ENCODE results near the gene SGCD.

Gene SGCD

DNA sequence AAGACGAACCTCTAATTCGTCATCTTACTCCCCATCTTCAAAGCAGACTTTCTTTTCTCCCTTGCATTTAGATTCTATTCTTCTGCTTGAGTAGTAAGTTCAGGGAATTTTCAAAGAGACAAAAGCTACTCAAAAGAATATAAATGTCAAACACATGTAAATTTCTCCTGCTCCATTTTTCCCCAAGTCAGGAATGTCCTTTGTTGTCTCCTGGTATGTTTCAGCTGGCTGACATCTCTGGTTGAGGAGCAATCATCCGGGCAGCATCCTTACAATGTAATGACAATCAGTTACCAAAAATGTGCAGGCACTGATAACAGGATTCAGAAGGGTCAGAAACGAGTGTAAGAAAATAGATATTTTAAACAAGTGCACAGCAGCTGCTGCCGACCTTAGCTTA is 475.5 kb downstream of the SGCD start:
- H3K4me1 ChIP-seq (ENCODE audit: control insufficient read depth, insufficient read depth, low read length): no peaks in the 10 kb centered on the region

DNA sequence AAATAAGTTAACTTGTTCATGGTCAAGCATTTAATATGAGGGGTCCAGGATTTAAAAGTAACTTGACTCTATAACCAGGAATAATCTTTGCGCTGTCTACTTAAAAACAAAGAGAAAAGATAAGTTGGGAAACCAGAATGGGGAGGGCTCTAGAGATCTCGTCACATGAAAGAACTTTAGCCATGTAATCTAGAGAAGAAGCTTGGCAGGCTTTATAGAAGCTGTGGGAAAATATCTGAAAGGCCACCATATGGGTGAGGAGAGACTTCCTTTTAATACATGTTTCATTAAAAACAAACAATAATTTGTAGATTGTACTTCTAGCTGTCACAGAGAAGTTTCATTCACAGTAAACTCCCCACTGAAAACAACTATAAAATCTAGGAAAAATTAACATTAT is 476.4 kb downstream of the SGCD start:
- ChIA-PET POLR2A (no interaction called here), CTCF (no interaction called here)
- Histone ChIP-seq H3K36me3 (ENCODE audit: control insufficient read depth in 2 of 2, insufficient read depth in 1 of 2, low read length in 2 of 2) (no peaks in the 10 kb centered on the region), H3K4me1 (ENCODE audit: control insufficient read depth, insufficient read depth, low read length) (no peaks in the 10 kb centered on the region), H3K27ac (ENCODE audit: extremely low read depth, low read depth, low read length) (no peak overlapping the region), H3K4me3 (ENCODE audit: low read depth, low read length) (no peak overlapping the region), H3K9me3 (ENCODE audit: control insufficient read depth, insufficient read depth, low read depth, low read length) (no peaks in the 10 kb centered on the region)
- TF ChIP-seq ZNF555 (tag by site-specific recombination; conservative IDR thresholded peaks at IDR 0.05) (no peak), ZSCAN23 (tag by site-specific recombination; IDR thresholded peaks at IDR 0.05) (no peak), TRIM28 (IDR thresholded peaks at IDR 0.05; ENCODE audit: borderline replicate concordance, low read length) (no peak), BCL11A (tag by site-specific recombination; IDR thresholded peaks at IDR 0.05; ENCODE audit: low read depth) (no peak), ZNF214 (tag by site-specific recombination; IDR thresholded peaks at IDR 0.05; ENCODE audit: borderline replicate concordance) (no peak), ZNF112 (tag by site-specific recombination; IDR thresholded peaks at IDR 0.05) (no peak), ZBTB44 (tag by site-specific recombination; IDR thresholded peaks at IDR 0.05) (no peak), ZSCAN4 (tag by site-specific recombination; IDR thresholded peaks at IDR 0.05) (no peak), ZNF610 (tag by site-specific recombination; IDR thresholded peaks at IDR 0.05; ENCODE audit: borderline replicate concordance) (no peak), OSR2 (tag by site-specific recombination; IDR thresholded peaks at IDR 0.05) (no peak), SCRT2 (tag by site-specific recombination; IDR thresholded peaks at IDR 0.05) (no peak), SETDB1 (IDR thresholded peaks at IDR 0.05; ENCODE audit: insufficient read length, low read length) (no peak), ZFP41 (tag by site-specific recombination; IDR thresholded peaks at IDR 0.05; ENCODE audit: borderline replicate concordance) (no peak), ZNF670 (tag by site-specific recombination; IDR thresholded peaks at IDR 0.05; ENCODE audit: low read depth) (no peak), AEBP2 (tag by site-specific recombination; IDR thresholded peaks at IDR 0.05; ENCODE audit: borderline replicate concordance) (no peak), ZNF776 (tag by site-specific recombination; IDR thresholded peaks at IDR 0.05; ENCODE audit: borderline replicate concordance) (no peak), KLF16 (tag by site-specific recombination; IDR thresholded peaks at IDR 0.05) (no peak)
- TF ChIP-seq, protein P1, sequence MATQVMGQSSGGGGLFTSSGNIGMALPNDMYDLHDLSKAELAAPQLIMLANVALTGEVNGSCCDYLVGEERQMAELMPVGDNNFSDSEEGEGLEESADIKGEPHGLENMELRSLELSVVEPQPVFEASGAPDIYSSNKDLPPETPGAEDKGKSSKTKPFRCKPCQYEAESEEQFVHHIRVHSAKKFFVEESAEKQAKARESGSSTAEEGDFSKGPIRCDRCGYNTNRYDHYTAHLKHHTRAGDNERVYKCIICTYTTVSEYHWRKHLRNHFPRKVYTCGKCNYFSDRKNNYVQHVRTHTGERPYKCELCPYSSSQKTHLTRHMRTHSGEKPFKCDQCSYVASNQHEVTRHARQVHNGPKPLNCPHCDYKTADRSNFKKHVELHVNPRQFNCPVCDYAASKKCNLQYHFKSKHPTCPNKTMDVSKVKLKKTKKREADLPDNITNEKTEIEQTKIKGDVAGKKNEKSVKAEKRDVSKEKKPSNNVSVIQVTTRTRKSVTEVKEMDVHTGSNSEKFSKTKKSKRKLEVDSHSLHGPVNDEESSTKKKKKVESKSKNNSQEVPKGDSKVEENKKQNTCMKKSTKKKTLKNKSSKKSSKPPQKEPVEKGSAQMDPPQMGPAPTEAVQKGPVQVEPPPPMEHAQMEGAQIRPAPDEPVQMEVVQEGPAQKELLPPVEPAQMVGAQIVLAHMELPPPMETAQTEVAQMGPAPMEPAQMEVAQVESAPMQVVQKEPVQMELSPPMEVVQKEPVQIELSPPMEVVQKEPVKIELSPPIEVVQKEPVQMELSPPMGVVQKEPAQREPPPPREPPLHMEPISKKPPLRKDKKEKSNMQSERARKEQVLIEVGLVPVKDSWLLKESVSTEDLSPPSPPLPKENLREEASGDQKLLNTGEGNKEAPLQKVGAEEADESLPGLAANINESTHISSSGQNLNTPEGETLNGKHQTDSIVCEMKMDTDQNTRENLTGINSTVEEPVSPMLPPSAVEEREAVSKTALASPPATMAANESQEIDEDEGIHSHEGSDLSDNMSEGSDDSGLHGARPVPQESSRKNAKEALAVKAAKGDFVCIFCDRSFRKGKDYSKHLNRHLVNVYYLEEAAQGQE (tag by site-specific recombination; IDR thresholded peaks at IDR 0.05): no peak

More for the DNA sequence above, 475.5 kb downstream of the SGCD start:
- TF ChIP-seq ZNF596 (tag by site-specific recombination; IDR thresholded peaks at IDR 0.05): no peak
- no peak for TF ChIP-seq ZNF571 (tag by site-specific recombination; IDR thresholded peaks at IDR 0.05)
- TF ChIP-seq ZSCAN16 (tag by site-specific recombination; IDR thresholded peaks at IDR 0.05): no peak
- no peak for TF ChIP-seq HOXA7 (CRISPR knock-in tag; IDR thresholded peaks at IDR 0.05; ENCODE audit: borderline replicate concordance)
- TF ChIP-seq IKZF3 (tag by site-specific recombination; IDR thresholded peaks at IDR 0.05): no peak
- TF ChIP-seq ZNF223 (tag by site-specific recombination; IDR thresholded peaks at IDR 0.05): no peak
- no peak for TF ChIP-seq ZNF555 (tag by site-specific recombination; conservative IDR thresholded peaks at IDR 0.05)
- TF ChIP-seq ZNF239 (tag by site-specific recombination; IDR thresholded peaks at IDR 0.05): no peak
- H3K9me3 ChIP-seq (ENCODE audit: control insufficient read depth, insufficient read depth, low read depth, low read length): no peaks in the 10 kb centered on the region
- ChIA-PET POLR2A (no interaction called here), CTCF (no interaction called here)
- no peak overlapping the region for H3K4me3 ChIP-seq (ENCODE audit: low read depth, low read length)
- H3K27ac ChIP-seq (ENCODE audit: extremely low read depth, low read depth, low read length): no peak overlapping the region
- no peaks in the 10 kb centered on the region for H3K36me3 ChIP-seq (ENCODE audit: control insufficient read depth in 2 of 2, insufficient read depth in 1 of 2, low read length in 2 of 2)

Data from HEK293 (cell line).